HL-60 (cell line): ENCODE measurements around the gene WDR6.

Experiments
- DNase-seq, 2 experiments: peaks; one replicate each; pipeline ENCODE4 v3.0.0-alpha.2; 2010 to 2020; ENCODE audit warnings: low read depth in 1 of 2, low spot score in 1 of 2
- H3K27ac ChIP-seq: fragments of 250-450 bp; sonication (Bioruptor Pico); replicated peaks from 2 replicates; pipeline ENCODE4 v1.5.1; 2020; ENCODE audit warnings: mild to moderate bottlenecking, moderate library complexity
- H3K27me3 ChIP-seq: fragments of 250-450 bp; sonication (Bioruptor Pico); 2 replicates; pipeline ENCODE4 v1.5.1; 2021; ENCODE audit warnings: mild to moderate bottlenecking, moderate library complexity; ENCODE audit not compliant: insufficient read depth, poor library complexity, severe bottlenecking
- H3K4me3 ChIP-seq: replicated peaks from 2 replicates; pipeline ENCODE4 v1.5.1; 2011; ENCODE audit warnings: mild to moderate bottlenecking, control low read depth, low read length; ENCODE audit not compliant: insufficient read depth
- CTCF ChIP-seq: IDR thresholded peaks from one replicate; pipeline ENCODE4 v1.5.1; 2011; ENCODE audit warnings: low read length, control low read depth, inconsistent platforms; ENCODE audit not compliant: insufficient read depth
- GABPA ChIP-seq: IDR thresholded peaks from 2 replicates; pipeline ENCODE4 v1.6.1; 2012; ENCODE audit warnings: low read depth
- POLR2AphosphoS5 ChIP-seq: IDR thresholded peaks from 2 replicates; pipeline ENCODE4 v1.6.1; 2012; ENCODE audit warnings: low read depth
- REST ChIP-seq: IDR thresholded peaks from 2 replicates; pipeline ENCODE4 v1.6.1; 2012; ENCODE audit warnings: low read depth; ENCODE audit not compliant: insufficient replicate concordance
- SPI1 ChIP-seq: IDR thresholded peaks from 2 replicates; pipeline ENCODE4 v1.6.1; 2012; ENCODE audit warnings: low read depth, mild to moderate bottlenecking, borderline replicate concordance

WDR6 gene

GRCh38 chr3:49009396-49009795 lies 2.2 kb downstream of the WDR6 start:
- no peak for DNase-seq
- no peak overlapping the region for H3K27ac ChIP-seq
- no peaks in the 10 kb centered on the region for H3K27me3 ChIP-seq
- no peak for TF ChIP-seq SPI1
- TF ChIP-seq POLR2AphosphoS5, result no peak
- no peak for TF ChIP-seq REST
- TF ChIP-seq CTCF, result no peak
- TF ChIP-seq GABPA, result no peak
- no peak overlapping the region for H3K4me3 ChIP-seq

- no peak for DNase-seq
- TF ChIP-seq POLR2AphosphoS5, result no peak
- no peak for TF ChIP-seq CTCF
- no peak for TF ChIP-seq REST
- no peak for TF ChIP-seq SPI1
- no peak for TF ChIP-seq GABPA
- Histone ChIP-seq H3K4me3 (no peak overlapping the region), H3K27me3 (no peaks in the 10 kb centered on the region), H3K27ac (no peak overlapping the region)
Observed at GRCh38 chr3:49012441-49013017, 5.3 kb downstream of the WDR6 start.

- no peak for DNase-seq
- TF ChIP-seq SPI1 (no peak), GABPA (no peak), CTCF (no peak), POLR2AphosphoS5 (no peak; the same call in 1 of the 2 replicates), REST (no peak)
- H3K4me3 ChIP-seq, result no peak overlapping the region
- H3K27ac ChIP-seq, result no peak overlapping the region
- H3K27me3 ChIP-seq, result no peaks in the 10 kb centered on the region
Observed at GRCh38 chr3:49013113-49013737, 6.0 kb downstream of the WDR6 start.
